Kidney (tissue), 14 donors: ENCODE measurements around the gene SNAI3. TPM values are rescaled to one million over a fixed set of nuclear protein-coding genes. Genes with fewer than 3 reads are reported as not detected.

ENCODE experiments used
- DNase-seq, 5 donors: peaks; one replicate each; pipeline ENCODE4 v3.0.0-alpha.2; 2013 to 2020
- FAIRE-seq: peaks from 2 replicates; lab custom pipeline; 2012; peaks lifted over from hg19 to GRCh38; lab: Jason Lieb, UNC
- H3K27ac ChIP-seq, 2 donors: one replicate each; pipeline ENCODE4 v1.7.0; 2013; ENCODE audit warnings: low read depth in 2 of 2, low read length in 2 of 2, inconsistent platforms in 1 of 2
- H3K27me3 ChIP-seq: one replicate; pipeline ENCODE4 v1.7.1; 2013; ENCODE audit warnings: low read length, inconsistent platforms; ENCODE audit not compliant: control insufficient read depth, insufficient read depth
- H3K36me3 ChIP-seq, 3 donors: one replicate each; pipeline versions ENCODE4 v1.7.0 to v1.7.1; 2013; ENCODE audit warnings: low read length in 3 of 3, control low read depth in 1 of 3, inconsistent platforms in 1 of 3; ENCODE audit not compliant: insufficient read depth in 3 of 3, control insufficient read depth in 2 of 3
- H3K4me1 ChIP-seq, 3 donors: one replicate each; pipeline versions ENCODE4 v1.7.0 to v1.7.1; 2013; ENCODE audit warnings: low read length in 3 of 3, inconsistent platforms in 1 of 3, low read depth in 1 of 3; ENCODE audit not compliant: control insufficient read depth in 2 of 3, insufficient read depth in 2 of 3
- H3K4me3 ChIP-seq, 3 donors: one replicate each; pipeline versions ENCODE4 v1.7.0 to v1.8.1; 2013; ENCODE audit warnings: low read length in 3 of 3, control low read depth in 1 of 3, inconsistent platforms in 1 of 3
- H3K9ac ChIP-seq, 3 donors: one replicate each; pipeline versions ENCODE4 v1.7.0 to v1.7.1; 2013; ENCODE audit warnings: low read length in 3 of 3, control low read depth in 1 of 3, inconsistent platforms in 1 of 3
- H3K9me3 ChIP-seq, 3 donors: one replicate each; pipeline versions ENCODE4 v1.7.0 to v1.7.1; 2013; ENCODE audit warnings: low read length in 3 of 3, control low read depth in 1 of 3, inconsistent platforms in 1 of 3; ENCODE audit not compliant: control insufficient read depth in 2 of 3, insufficient read depth in 1 of 3
- intact Hi-C: fragments of 100-400 bp; cut with DNase I; formaldehyde crosslinking; loops from one replicate; pipeline ENCODE4 v1.11.1; 2022
- polyA plus RNA-seq: library from polyadenylated mRNA; stranded (reverse); fragments of 350-450 nt; fragmentation: Illumina TruSeq; extraction: RNeasy Lipid Tissue Mini Kit (QIAGEN cat#74804); gene quantifications from one replicate; pipeline ENCODE4 v1.2.3, GENCODE V29; 2014; ENCODE audit warnings: low read depth, low replicate concordance; ENCODE audit not compliant: insufficient read depth
- total RNA-seq: library from RNA; stranded (reverse); fragmentation: NEBNext Ultra II Directional; extraction: Animal tissue kit (Norgen Biotek cat#: 25700); gene quantifications from one replicate; pipeline ENCODE4 v1.2.1, GENCODE V29; 2021
- TF ChIP-seq, protein P1 (sequence below): IDR thresholded peaks from 3 replicates; pipeline ENCODE4 v1.5.1; 2012; ENCODE audit warnings: mild to moderate bottlenecking, moderate library complexity, borderline replicate concordance; ENCODE audit not compliant: insufficient read depth; ENCODE audit errors: extremely low read depth
- donor health status: control.
- donor health status: control.
- donor health status: control.
- donor health status: control.
- donor health status: control.
- donor health status: DM: yes; HTN: yes; CAD: no.
- donor health status: Normal renal cell carcinoma (clear cell type).

Gene SNAI3
- total and polyA plus RNA-seq, 2 donors from 2014 or later: 0.75 to 2.3 TPM

DNA sequence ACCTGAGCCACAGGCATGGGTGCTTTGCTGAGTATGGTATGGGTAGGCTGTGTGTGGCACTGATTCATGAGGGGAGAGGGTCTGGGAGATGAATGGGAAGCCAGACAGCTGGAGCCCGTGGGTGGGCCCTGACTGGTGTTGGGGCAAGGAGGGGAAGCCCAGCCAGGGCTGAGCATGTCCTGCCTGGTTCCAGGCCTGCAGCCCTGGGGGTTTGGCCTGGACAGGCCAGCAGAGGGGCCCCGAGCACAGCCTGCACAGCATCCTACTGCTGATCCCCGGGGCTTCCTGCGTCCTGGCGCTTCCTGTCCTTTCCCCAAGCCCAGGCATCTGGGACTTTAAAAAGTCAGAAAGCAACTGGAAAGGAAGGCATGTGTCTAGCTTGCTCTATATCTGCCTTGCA is 18.8 kb downstream of the SNAI3 start:
- TF ChIP-seq, protein P1, sequence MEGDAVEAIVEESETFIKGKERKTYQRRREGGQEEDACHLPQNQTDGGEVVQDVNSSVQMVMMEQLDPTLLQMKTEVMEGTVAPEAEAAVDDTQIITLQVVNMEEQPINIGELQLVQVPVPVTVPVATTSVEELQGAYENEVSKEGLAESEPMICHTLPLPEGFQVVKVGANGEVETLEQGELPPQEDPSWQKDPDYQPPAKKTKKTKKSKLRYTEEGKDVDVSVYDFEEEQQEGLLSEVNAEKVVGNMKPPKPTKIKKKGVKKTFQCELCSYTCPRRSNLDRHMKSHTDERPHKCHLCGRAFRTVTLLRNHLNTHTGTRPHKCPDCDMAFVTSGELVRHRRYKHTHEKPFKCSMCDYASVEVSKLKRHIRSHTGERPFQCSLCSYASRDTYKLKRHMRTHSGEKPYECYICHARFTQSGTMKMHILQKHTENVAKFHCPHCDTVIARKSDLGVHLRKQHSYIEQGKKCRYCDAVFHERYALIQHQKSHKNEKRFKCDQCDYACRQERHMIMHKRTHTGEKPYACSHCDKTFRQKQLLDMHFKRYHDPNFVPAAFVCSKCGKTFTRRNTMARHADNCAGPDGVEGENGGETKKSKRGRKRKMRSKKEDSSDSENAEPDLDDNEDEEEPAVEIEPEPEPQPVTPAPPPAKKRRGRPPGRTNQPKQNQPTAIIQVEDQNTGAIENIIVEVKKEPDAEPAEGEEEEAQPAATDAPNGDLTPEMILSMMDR: no peak
- no peak for FAIRE-seq
- intact Hi-C loops: no loop called here

DNA sequence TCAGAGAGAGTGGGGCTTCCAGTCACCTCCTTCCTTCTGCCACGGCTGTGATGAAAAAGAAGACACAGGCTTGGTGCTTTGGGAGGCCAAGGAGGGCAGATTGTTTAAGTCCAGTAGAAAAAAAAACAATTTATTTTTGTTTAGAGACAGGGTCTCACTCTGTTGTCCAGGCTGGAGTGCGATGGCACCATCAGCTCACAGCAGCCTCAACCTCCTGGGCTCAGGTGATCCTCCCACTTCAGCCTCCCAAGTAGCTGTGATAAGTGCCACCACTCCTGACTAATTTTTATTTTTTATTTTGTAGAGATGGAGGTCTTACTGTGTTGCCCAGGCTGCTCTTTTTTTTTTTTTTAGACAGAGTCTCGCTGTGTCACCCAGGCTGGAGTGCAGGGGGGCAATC is 20.7 kb downstream of the SNAI3 start:
- Histone ChIP-seq H3K4me1 (peaks cover 0 to 4% (median 0%) of the 10 kb centered on the region in 3 donors), H3K9me3 (no peaks in the 10 kb centered on the region), H3K27me3 (no peaks in the 10 kb centered on the region), H3K9ac (no peak overlapping the region), H3K4me3 (no peak overlapping the region), H3K27ac (no peak overlapping the region), H3K36me3 (no peaks in the 10 kb centered on the region)
- DNase-seq (no peak), FAIRE-seq (no peak)
- TF ChIP-seq, protein P1: no peak
- intact Hi-C loops: no loop called here

More for the DNA sequence above, 18.8 kb downstream of the SNAI3 start:
- no peak for DNase-seq
- Histone ChIP-seq H3K9ac (no peak overlapping the region), H3K27me3 (no peaks in the 10 kb centered on the region), H3K9me3 (no peaks in the 10 kb centered on the region), H3K4me3 (no peak overlapping the region), H3K4me1 (no peaks in the 10 kb centered on the region), H3K27ac (no peak overlapping the region), H3K36me3 (no peaks in the 10 kb centered on the region)

DNA sequence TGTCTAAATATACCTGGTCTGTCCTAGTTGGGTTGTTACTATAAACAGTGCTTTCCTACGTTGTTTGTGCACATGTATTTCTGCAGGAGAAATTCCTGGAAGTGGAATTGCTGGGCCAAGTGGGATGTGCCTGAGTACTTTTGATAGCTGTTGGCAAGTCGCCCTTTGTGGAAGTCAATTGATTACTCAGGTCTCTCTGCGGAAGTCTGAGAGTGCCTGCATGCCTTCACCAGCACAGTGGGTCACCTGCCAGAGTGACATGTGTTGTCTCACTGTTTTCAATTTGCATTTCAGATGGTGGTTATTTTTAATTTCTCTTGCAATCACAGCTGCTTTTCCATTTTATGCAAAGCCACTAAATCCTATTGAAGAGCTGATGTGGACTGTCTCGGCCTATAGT is 21.2 kb downstream of the SNAI3 start:
- H3K9me3 ChIP-seq: no peaks in the 10 kb centered on the region
- no peak overlapping the region for H3K9ac ChIP-seq
- DNase-seq (no peak), FAIRE-seq (no peak)
- H3K36me3 ChIP-seq: no peaks in the 10 kb centered on the region
- no peak overlapping the region for H3K4me3 ChIP-seq
- H3K27me3 ChIP-seq: no peaks in the 10 kb centered on the region
- H3K4me1 ChIP-seq: peaks cover 0 to 4% (median 0%) of the 10 kb centered on the region in 3 donors
- intact Hi-C loops: no loop called here
- H3K27ac ChIP-seq: no peak overlapping the region
- TF ChIP-seq, protein P1: no peak
